ENCODE measurements around the gene CAPN9. TPM values are rescaled to one million over a fixed set of nuclear protein-coding genes. Genes with fewer than 3 reads are reported as not detected.

Gene CAPN9
- total RNA-seq, 1 experiment from 2014 or later = not detected

- in situ Hi-C loops (cut with HindIII; ENCODE audit: low pct_unique_long_range_greater_than_20kb, low sequenced_read_pairs) = no loop called here
- DNase-seq (ENCODE audit: low read depth) = no peak
Observed at GRCh38 chr1:230785636-230786384, 38.6 kb downstream of the CAPN9 start.

GRCh38 chr1:230786385-230786753 lies 39.2 kb downstream of the CAPN9 start:
- in situ Hi-C loops (cut with HindIII; ENCODE audit: low pct_unique_long_range_greater_than_20kb, low sequenced_read_pairs) = no loop called here
- DNase-seq (ENCODE audit: low read depth) = no peak

GRCh38 chr1:230787471-230787870 lies 40.3 kb downstream of the CAPN9 start:
- in situ Hi-C loops (cut with HindIII; ENCODE audit: low pct_unique_long_range_greater_than_20kb, low sequenced_read_pairs) = no loop called here
- DNase-seq (ENCODE audit: low read depth) = no peak

- DNase-seq (ENCODE audit: low read depth) = no peak
- in situ Hi-C loops (cut with HindIII; ENCODE audit: low pct_unique_long_range_greater_than_20kb, low sequenced_read_pairs) = no loop called here
Observed at GRCh38 chr1:230788561-230789275, 41.5 kb downstream of the CAPN9 start.

GRCh38 chr1:230790026-230790425 lies 42.8 kb downstream of the CAPN9 start:
- in situ Hi-C loops (cut with HindIII; ENCODE audit: low pct_unique_long_range_greater_than_20kb, low sequenced_read_pairs) = no loop called here
- DNase-seq (ENCODE audit: low read depth) = no peak

- in situ Hi-C loops (cut with HindIII; ENCODE audit: low pct_unique_long_range_greater_than_20kb, low sequenced_read_pairs) = no loop called here
Observed at GRCh38 chr1:230791986-230792564, 44.9 kb downstream of the CAPN9 start.

GRCh38 chr1:230792691-230793462 lies 45.7 kb downstream of the CAPN9 start:
- no peak for DNase-seq (ENCODE audit: low read depth)
- in situ Hi-C loops (cut with HindIII; ENCODE audit: low pct_unique_long_range_greater_than_20kb, low sequenced_read_pairs) = no loop called here

More at GRCh38 chr1:230791986-230792564, 44.9 kb downstream of the CAPN9 start:
- no peak for DNase-seq (ENCODE audit: low read depth)

GRCh38 chr1:230793463-230793745 lies 46.2 kb downstream of the CAPN9 start:
- no peak for DNase-seq (ENCODE audit: low read depth)
- in situ Hi-C loops (cut with HindIII; ENCODE audit: low pct_unique_long_range_greater_than_20kb, low sequenced_read_pairs) = no loop called here

GRCh38 chr1:230794431-230794830 lies 47.2 kb downstream of the CAPN9 start:
- in situ Hi-C loops (cut with HindIII; ENCODE audit: low pct_unique_long_range_greater_than_20kb, low sequenced_read_pairs) = no loop called here
- no peak for DNase-seq (ENCODE audit: low read depth)

GRCh38 chr1:230794871-230795605 lies 47.9 kb downstream of the CAPN9 start:
- DNase-seq (ENCODE audit: low read depth) = no peak
- in situ Hi-C loops (cut with HindIII; ENCODE audit: low pct_unique_long_range_greater_than_20kb, low sequenced_read_pairs) = no loop called here

- in situ Hi-C loops (cut with HindIII; ENCODE audit: low pct_unique_long_range_greater_than_20kb, low sequenced_read_pairs) = no loop called here
- DNase-seq (ENCODE audit: low read depth) = no peak
Observed at GRCh38 chr1:230796626-230797025, 49.4 kb downstream of the CAPN9 start.

- no peak for DNase-seq (ENCODE audit: low read depth)
- in situ Hi-C loops (cut with HindIII; ENCODE audit: low pct_unique_long_range_greater_than_20kb, low sequenced_read_pairs) = no loop called here
Observed at GRCh38 chr1:230797376-230797920, 50.3 kb downstream of the CAPN9 start.

GRCh38 chr1:230797942-230798365 lies 50.8 kb downstream of the CAPN9 start:
- in situ Hi-C loops (cut with HindIII; ENCODE audit: low pct_unique_long_range_greater_than_20kb, low sequenced_read_pairs) = no loop called here
- DNase-seq (ENCODE audit: low read depth) = peak; percentile 46

- in situ Hi-C loops (cut with HindIII; ENCODE audit: low pct_unique_long_range_greater_than_20kb, low sequenced_read_pairs) = no loop called here
- DNase-seq (ENCODE audit: low read depth) = no peak
Observed at GRCh38 chr1:230798491-230798890, 51.3 kb downstream of the CAPN9 start.

GRCh38 chr1:230800891-230801840 lies 54.0 kb downstream of the CAPN9 start:
- in situ Hi-C loops (cut with HindIII; ENCODE audit: low pct_unique_long_range_greater_than_20kb, low sequenced_read_pairs) = loop anchor here (25.0 kb wide), 1 partner anchor 386 kb away; no protein-coding TSS in a partner anchor
- no peak for DNase-seq (ENCODE audit: low read depth)

GRCh38 chr1:230804396-230804795 lies 57.2 kb downstream of the CAPN9 start:
- in situ Hi-C loops (cut with HindIII; ENCODE audit: low pct_unique_long_range_greater_than_20kb, low sequenced_read_pairs) = loop anchor here (25.0 kb wide), 1 partner anchor 383 kb away; no protein-coding TSS in a partner anchor
- no peak for DNase-seq (ENCODE audit: low read depth)

- in situ Hi-C loops (cut with HindIII; ENCODE audit: low pct_unique_long_range_greater_than_20kb, low sequenced_read_pairs) = loop anchor here (25.0 kb wide), 1 partner anchor 381 kb away; no protein-coding TSS in a partner anchor
- no peak for DNase-seq (ENCODE audit: low read depth)
Observed at GRCh38 chr1:230806552-230806951, 59.4 kb downstream of the CAPN9 start.
